Measurements from ENCODE around the gene CDKN1C. TPM values are rescaled to one million over a fixed set of nuclear protein-coding genes. Genes with fewer than 3 reads are reported as not detected.

Gene CDKN1C
- total RNA-seq, 1 experiment from 2014 or later: not detected

DNA sequence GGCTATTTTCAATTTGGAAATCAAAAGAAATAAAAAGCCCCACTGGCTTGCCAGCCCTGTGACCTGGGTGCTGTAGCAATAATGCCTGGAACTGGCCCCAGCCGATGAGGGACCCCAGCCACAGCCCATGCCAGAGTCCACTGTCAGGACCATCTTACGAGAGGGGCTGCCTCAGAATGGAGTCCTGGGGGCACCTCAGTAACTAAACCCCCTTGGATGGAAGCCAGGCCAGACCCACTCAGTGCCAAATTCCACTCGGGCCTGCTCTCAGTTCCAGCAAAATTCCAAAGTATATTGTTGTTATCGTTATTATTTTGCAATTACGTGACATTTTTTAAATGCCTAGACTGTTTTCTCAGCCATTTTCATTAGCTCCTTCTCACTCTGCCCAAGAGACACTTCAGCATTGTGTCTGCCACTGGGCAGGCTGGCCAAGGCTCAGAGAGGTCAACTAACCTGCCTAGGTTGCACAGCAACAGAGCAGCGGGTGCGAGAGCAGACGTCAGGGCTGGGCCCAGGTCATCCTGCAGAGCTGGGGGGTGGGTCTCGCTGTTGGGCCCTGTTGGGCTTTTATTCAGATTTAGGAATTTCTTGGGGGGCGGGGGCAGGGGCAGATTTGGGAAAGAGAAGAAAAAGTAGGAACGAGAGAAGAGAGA is 19.5 kb downstream of the CDKN1C start:
- no peaks in the 10 kb centered on the region for H3K9me3 ChIP-seq (ENCODE audit: low read length)
- no peak overlapping the region for H3K27ac ChIP-seq (ENCODE audit: low read length)
- no peaks in the 10 kb centered on the region for H3K36me3 ChIP-seq (ENCODE audit: insufficient read depth, low read length)
- no peaks in the 10 kb centered on the region for H3K4me1 ChIP-seq (ENCODE audit: low read length)
- H3K4me2 ChIP-seq (ENCODE audit: low read depth, low read length, poor library complexity, severe bottlenecking): no peak overlapping the region
- H3K9ac ChIP-seq (ENCODE audit: low read length): no peak overlapping the region
- H3K79me2 ChIP-seq (ENCODE audit: low read length): no peaks in the 10 kb centered on the region
- no peaks in the 10 kb centered on the region for H4K20me1 ChIP-seq (ENCODE audit: insufficient read depth, low read depth, low read length)
- no peaks in the 10 kb centered on the region for H3K9me2 ChIP-seq (replicated peaks; ENCODE audit: insufficient read depth, low read length)
- H3K27me3 ChIP-seq (ENCODE audit: low read length): no peaks in the 10 kb centered on the region
- H3K4me3 ChIP-seq (ENCODE audit: low read length): no peak overlapping the region
- DNase-seq: no peak
- no peak overlapping the region for H2AFZ ChIP-seq (ENCODE audit: low read length)

DNA sequence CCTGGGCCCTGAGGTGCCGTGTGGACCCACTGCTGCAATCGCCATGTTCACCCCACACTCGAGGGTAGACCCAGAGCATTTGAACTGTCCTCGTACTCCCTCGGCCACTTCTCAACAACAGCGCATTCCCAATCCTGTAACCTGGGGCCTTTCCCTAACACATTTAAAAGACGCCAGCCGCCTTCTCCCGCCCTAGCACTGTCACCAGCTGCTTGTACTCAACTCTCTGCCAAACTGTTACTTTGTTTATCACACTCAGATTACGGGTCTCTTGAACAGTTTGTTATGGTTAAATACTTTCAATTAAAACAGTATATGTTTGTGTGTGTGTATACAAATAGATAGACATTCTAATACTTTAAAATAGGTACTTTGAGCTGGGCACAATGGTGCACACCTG is 20.7 kb downstream of the CDKN1C start:
- Histone ChIP-seq H3K9me3 (ENCODE audit: low read length) (no peaks in the 10 kb centered on the region), H3K36me3 (ENCODE audit: insufficient read depth, low read length) (no peaks in the 10 kb centered on the region), H3K4me3 (ENCODE audit: low read length) (no peak overlapping the region), H3K4me2 (ENCODE audit: low read depth, low read length, poor library complexity, severe bottlenecking) (no peak overlapping the region), H3K9ac (ENCODE audit: low read length) (no peak overlapping the region), H4K20me1 (ENCODE audit: insufficient read depth, low read depth, low read length) (no peaks in the 10 kb centered on the region), H3K27ac (ENCODE audit: low read length) (no peak overlapping the region), H3K9me2 (replicated peaks; ENCODE audit: insufficient read depth, low read length) (no peaks in the 10 kb centered on the region), H3K79me2 (ENCODE audit: low read length) (no peaks in the 10 kb centered on the region), H3K4me1 (ENCODE audit: low read length) (no peaks in the 10 kb centered on the region), H2AFZ (ENCODE audit: low read length) (no peak overlapping the region), H3K27me3 (ENCODE audit: low read length) (no peaks in the 10 kb centered on the region)
- no peak for DNase-seq

DNA sequence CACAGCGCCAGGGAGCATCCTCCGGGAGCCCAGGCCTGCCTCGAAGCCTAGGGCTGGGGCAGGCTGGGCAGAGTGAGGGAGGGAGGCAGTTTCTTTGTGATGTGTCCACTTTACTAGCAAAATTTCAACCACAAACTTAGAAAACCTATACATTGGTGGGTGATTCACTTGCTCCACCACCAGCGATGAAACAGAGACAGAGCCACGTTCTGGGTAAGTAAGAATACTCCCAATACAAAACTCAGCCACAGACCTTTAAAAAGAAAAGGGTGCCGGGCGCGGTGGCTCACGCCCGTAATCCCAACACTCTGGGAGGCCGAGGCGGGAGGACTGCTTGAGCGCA is 22.3 kb downstream of the CDKN1C start:
- H3K4me2 ChIP-seq (ENCODE audit: low read depth, low read length, poor library complexity, severe bottlenecking): no peak overlapping the region
- H2AFZ ChIP-seq (ENCODE audit: low read length): no peak overlapping the region
- no peaks in the 10 kb centered on the region for H3K27me3 ChIP-seq (ENCODE audit: low read length)
- no peaks in the 10 kb centered on the region for H3K9me2 ChIP-seq (replicated peaks; ENCODE audit: insufficient read depth, low read length)
- no peaks in the 10 kb centered on the region for H4K20me1 ChIP-seq (ENCODE audit: insufficient read depth, low read depth, low read length)
- H3K36me3 ChIP-seq (ENCODE audit: insufficient read depth, low read length): no peaks in the 10 kb centered on the region
- H3K4me3 ChIP-seq (ENCODE audit: low read length): no peak overlapping the region
- no peaks in the 10 kb centered on the region for H3K4me1 ChIP-seq (ENCODE audit: low read length)
- no peaks in the 10 kb centered on the region for H3K9me3 ChIP-seq (ENCODE audit: low read length)
- H3K27ac ChIP-seq (ENCODE audit: low read length): no peak overlapping the region
- no peak for DNase-seq
- no peak overlapping the region for H3K9ac ChIP-seq (ENCODE audit: low read length)
- H3K79me2 ChIP-seq (ENCODE audit: low read length): no peaks in the 10 kb centered on the region

DNA sequence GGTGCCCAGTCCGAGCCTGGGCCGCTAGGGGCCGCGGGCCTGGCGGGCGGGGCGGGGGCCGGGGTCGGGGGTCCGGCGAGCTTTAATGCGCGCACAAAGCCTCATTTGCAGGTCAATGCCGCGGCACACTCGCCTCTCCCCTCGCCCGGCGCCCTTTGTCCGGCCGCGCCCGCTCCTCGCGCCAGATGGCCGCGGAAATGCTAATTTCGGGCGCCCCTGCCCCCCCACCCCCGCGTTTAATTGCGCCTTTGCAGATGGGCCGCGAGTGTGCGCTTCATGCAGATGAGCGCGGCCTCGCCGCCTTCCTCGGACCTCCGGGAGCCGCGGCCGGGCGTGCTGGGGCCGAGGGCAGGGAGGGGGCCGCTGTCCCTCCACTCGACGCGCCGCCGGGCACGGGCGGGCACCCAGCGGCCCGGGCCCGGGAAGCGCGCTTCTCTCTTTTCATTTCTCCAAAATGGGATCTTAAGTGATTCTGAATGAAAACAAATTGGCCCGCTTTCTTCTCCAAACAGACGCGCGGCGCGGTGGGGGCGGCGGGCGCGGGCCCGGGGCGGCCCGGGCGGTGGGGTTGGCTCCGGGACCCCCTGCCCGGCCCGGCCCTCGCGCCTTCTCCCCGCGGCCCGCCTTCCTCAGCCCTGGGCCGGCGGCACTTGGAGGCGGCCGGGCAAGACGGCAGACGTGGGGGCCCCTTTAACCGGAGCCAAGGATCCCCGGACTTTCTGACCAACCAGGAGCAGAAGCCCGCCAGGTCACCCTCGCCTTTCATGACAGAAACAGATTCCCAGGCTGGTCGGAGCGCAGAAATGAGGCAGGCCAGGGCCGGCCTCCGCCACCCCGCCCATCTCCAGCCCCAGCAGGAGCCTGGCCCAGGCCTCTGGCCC is 22.9 kb downstream of the CDKN1C start:
- Histone ChIP-seq H3K27me3 (ENCODE audit: low read length) (no peaks in the 10 kb centered on the region), H3K27ac (ENCODE audit: low read length) (no peak overlapping the region), H3K9me3 (ENCODE audit: low read length) (no peaks in the 10 kb centered on the region), H3K4me3 (ENCODE audit: low read length) (no peak overlapping the region), H4K20me1 (ENCODE audit: insufficient read depth, low read depth, low read length) (no peaks in the 10 kb centered on the region), H3K9ac (ENCODE audit: low read length) (no peak overlapping the region), H3K4me2 (ENCODE audit: low read depth, low read length, poor library complexity, severe bottlenecking) (no peak overlapping the region), H3K36me3 (ENCODE audit: insufficient read depth, low read length) (no peaks in the 10 kb centered on the region), H3K4me1 (ENCODE audit: low read length) (no peaks in the 10 kb centered on the region), H3K79me2 (ENCODE audit: low read length) (no peaks in the 10 kb centered on the region), H2AFZ (ENCODE audit: low read length) (no peak overlapping the region), H3K9me2 (replicated peaks; ENCODE audit: insufficient read depth, low read length) (no peaks in the 10 kb centered on the region)
- no peak for DNase-seq

DNA sequence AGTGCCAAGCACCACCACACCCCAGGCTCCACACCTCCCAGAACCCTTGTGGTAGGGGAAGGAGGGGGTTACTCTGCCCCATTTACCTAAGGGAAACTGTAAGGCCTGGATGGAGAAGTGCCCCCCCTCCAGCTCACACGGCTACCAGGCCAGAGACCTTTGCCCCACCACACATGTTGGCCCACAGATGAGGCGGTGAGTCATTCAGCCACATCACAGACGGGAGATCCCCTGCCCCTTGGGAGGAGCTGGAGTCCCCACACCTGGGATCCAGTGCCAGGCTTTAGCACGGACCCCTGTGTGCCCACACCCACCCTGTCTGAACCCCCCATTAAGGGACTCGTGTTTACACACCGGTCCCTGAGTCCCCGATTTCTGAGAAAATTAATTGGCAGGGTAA is 24.9 kb downstream of the CDKN1C start:
- H3K27ac ChIP-seq (ENCODE audit: low read length): no peak overlapping the region
- H3K9me2 ChIP-seq (replicated peaks; ENCODE audit: insufficient read depth, low read length): no peaks in the 10 kb centered on the region
- H3K79me2 ChIP-seq (ENCODE audit: low read length): no peaks in the 10 kb centered on the region
- no peak overlapping the region for H2AFZ ChIP-seq (ENCODE audit: low read length)
- H3K4me2 ChIP-seq (ENCODE audit: low read depth, low read length, poor library complexity, severe bottlenecking): no peak overlapping the region
- H3K27me3 ChIP-seq (ENCODE audit: low read length): no peaks in the 10 kb centered on the region
- no peak for DNase-seq
- no peak overlapping the region for H3K4me3 ChIP-seq (ENCODE audit: low read length)
- H3K36me3 ChIP-seq (ENCODE audit: insufficient read depth, low read length): no peaks in the 10 kb centered on the region
- no peaks in the 10 kb centered on the region for H4K20me1 ChIP-seq (ENCODE audit: insufficient read depth, low read depth, low read length)
- no peaks in the 10 kb centered on the region for H3K4me1 ChIP-seq (ENCODE audit: low read length)
- H3K9ac ChIP-seq (ENCODE audit: low read length): no peak overlapping the region
- H3K9me3 ChIP-seq (ENCODE audit: low read length): no peaks in the 10 kb centered on the region

DNA sequence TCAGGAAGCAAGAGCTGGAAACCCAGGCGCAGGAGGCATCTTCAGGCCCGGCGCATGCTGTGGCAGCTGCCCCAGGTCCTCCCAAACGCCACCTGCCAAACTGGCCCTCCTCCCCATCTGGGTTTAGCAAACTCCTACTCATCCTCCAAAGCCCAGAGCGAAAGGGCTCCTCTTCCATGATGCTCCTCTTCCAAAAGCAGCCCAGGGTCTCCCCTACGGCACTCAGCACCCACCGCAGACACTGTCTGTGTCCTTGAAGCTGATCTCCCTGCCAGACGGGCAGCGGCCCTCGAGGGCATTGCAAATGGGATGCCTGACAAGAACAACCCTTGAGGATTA is 25.9 kb downstream of the CDKN1C start:
- no peak for DNase-seq
- no peak overlapping the region for H2AFZ ChIP-seq (ENCODE audit: low read length)

DNA sequence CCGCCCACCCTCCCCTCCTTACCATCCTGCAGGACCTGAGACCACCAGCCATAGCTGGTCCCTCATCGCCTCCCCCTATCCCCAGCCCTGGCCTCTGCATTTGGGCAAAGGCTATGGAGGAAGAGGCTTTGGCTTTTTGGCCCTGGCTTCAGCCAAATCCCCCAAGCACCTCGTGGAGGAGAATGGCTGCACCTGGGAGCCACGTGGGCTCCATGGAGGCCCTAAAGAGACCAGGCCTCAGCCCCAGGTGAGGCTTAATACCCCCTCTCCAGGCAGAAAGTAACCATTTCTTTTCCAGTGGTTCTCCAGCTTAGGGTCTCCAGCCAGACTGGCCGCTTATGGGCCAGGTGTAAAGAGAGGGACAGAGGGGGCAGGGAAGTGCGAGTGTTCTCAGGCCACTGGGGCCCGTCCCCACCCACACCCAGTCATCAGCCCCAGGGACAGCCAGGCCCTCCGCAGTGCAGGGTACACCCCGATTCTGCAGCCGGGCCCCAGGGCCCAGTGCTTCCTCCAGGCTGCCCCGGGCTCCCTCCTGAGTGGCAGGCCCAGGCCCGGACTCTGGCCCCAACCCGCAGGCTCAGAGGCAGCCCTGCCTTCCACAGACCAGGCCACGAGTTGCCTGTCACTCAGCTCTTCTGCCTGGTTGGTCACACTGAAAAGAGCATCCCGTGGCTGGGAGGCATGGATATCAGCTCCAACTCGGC is 26.4 kb downstream of the CDKN1C start:
- no peak overlapping the region for H3K9ac ChIP-seq (ENCODE audit: low read length)
- no peak for DNase-seq
- H4K20me1 ChIP-seq (ENCODE audit: insufficient read depth, low read depth, low read length): no peaks in the 10 kb centered on the region
- no peaks in the 10 kb centered on the region for H3K9me2 ChIP-seq (replicated peaks; ENCODE audit: insufficient read depth, low read length)
- H3K36me3 ChIP-seq (ENCODE audit: insufficient read depth, low read length): no peaks in the 10 kb centered on the region
- no peak overlapping the region for H3K27ac ChIP-seq (ENCODE audit: low read length)
- no peak overlapping the region for H3K4me3 ChIP-seq (ENCODE audit: low read length)
- no peak overlapping the region for H2AFZ ChIP-seq (ENCODE audit: low read length)
- H3K79me2 ChIP-seq (ENCODE audit: low read length): no peaks in the 10 kb centered on the region
- H3K4me1 ChIP-seq (ENCODE audit: low read length): no peaks in the 10 kb centered on the region
- H3K9me3 ChIP-seq (ENCODE audit: low read length): no peaks in the 10 kb centered on the region
- no peaks in the 10 kb centered on the region for H3K27me3 ChIP-seq (ENCODE audit: low read length)
- H3K4me2 ChIP-seq (ENCODE audit: low read depth, low read length, poor library complexity, severe bottlenecking): no peak overlapping the region

More for the DNA sequence above, 25.9 kb downstream of the CDKN1C start:
- Histone ChIP-seq H3K27ac (ENCODE audit: low read length) (no peak overlapping the region), H3K27me3 (ENCODE audit: low read length) (no peaks in the 10 kb centered on the region), H3K79me2 (ENCODE audit: low read length) (no peaks in the 10 kb centered on the region), H3K4me2 (ENCODE audit: low read depth, low read length, poor library complexity, severe bottlenecking) (no peak overlapping the region), H3K9me3 (ENCODE audit: low read length) (no peaks in the 10 kb centered on the region), H3K36me3 (ENCODE audit: insufficient read depth, low read length) (no peaks in the 10 kb centered on the region), H4K20me1 (ENCODE audit: insufficient read depth, low read depth, low read length) (no peaks in the 10 kb centered on the region), H3K4me1 (ENCODE audit: low read length) (no peaks in the 10 kb centered on the region), H3K9ac (ENCODE audit: low read length) (no peak overlapping the region), H3K4me3 (ENCODE audit: low read length) (no peak overlapping the region), H3K9me2 (replicated peaks; ENCODE audit: insufficient read depth, low read length) (no peaks in the 10 kb centered on the region)

DNA sequence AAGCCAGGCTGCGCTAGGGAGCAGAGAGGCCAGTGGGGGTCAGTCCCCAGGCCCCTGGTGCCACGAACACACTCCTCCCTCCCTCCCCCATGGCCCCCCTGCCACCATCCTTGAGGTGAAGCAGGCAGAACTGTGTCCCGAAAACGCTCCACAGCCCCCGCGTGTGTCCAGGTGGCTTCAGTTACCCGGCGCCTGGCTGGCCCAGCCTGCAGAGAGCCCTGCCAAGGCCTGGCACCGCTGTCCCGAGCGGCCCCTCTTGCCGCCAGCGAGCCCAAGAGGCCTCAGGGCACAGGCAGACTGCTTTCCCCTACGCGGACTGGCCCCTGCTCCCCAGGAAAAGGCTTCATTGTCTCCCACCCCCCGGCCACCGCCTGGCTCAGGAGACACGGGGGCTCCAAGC is 27.7 kb downstream of the CDKN1C start:
- Histone ChIP-seq H4K20me1 (ENCODE audit: insufficient read depth, low read depth, low read length) (no peaks in the 10 kb centered on the region), H3K4me1 (ENCODE audit: low read length) (no peaks in the 10 kb centered on the region), H3K4me2 (ENCODE audit: low read depth, low read length, poor library complexity, severe bottlenecking) (no peak overlapping the region), H3K27me3 (ENCODE audit: low read length) (no peaks in the 10 kb centered on the region), H3K79me2 (ENCODE audit: low read length) (no peaks in the 10 kb centered on the region), H3K4me3 (ENCODE audit: low read length) (no peak overlapping the region), H3K36me3 (ENCODE audit: insufficient read depth, low read length) (no peaks in the 10 kb centered on the region), H3K9me2 (replicated peaks; ENCODE audit: insufficient read depth, low read length) (no peaks in the 10 kb centered on the region), H3K27ac (ENCODE audit: low read length) (no peak overlapping the region), H2AFZ (ENCODE audit: low read length) (no peak overlapping the region), H3K9ac (ENCODE audit: low read length) (no peak overlapping the region), H3K9me3 (ENCODE audit: low read length) (no peaks in the 10 kb centered on the region)
- no peak for DNase-seq

Data from Karpas-422 (cell line).